ENCODE data around the gene VEZF1.
A peak's percentile ranks its signal among the peaks of the same experiment; 100 is the strongest.

Gene VEZF1

GRCh38 chr17:57955183-57955931 lies 32.7 kb downstream of the VEZF1 start, which contains the start of gene CUEDC1:
Gene CUEDC1 (minus strand): TSS chr17:57955412. CDS start chr17:57885564, 69,848 bp downstream.
- no peaks in the 10 kb centered on the region for H3K27me3 ChIP-seq (ENCODE audit: low read depth, low read length)
- H3K4me1 ChIP-seq (ENCODE audit: control insufficient read depth in 1 of 2, insufficient read depth in 2 of 2, low read length in 2 of 2) = peaks cover 20 to 44% of the 10 kb centered on the region in 2 donors
- no peaks in the 10 kb centered on the region for H3K9me3 ChIP-seq (ENCODE audit: control insufficient read depth in 1 of 2, low read length in 2 of 2)
- peak within 1 kb of the TSS; percentile 63 to 73 for H3K4me3 ChIP-seq (ENCODE audit: low read depth in 1 of 2, low read length in 2 of 2)
- no peaks in the 10 kb centered on the region for H3K36me3 ChIP-seq (ENCODE audit: control insufficient read depth in 1 of 2, insufficient read depth in 2 of 2, low read length in 2 of 2)
- peak within 1 kb of the TSS; percentile 93 for H3K27ac ChIP-seq (ENCODE audit: low read length)

GRCh38 chr17:57954397-57955182 lies 33.5 kb downstream of the VEZF1 start:
- peak overlapping the region; percentile 63 to 73 for H3K4me3 ChIP-seq (ENCODE audit: low read depth in 1 of 2, low read length in 2 of 2)
- H3K9me3 ChIP-seq (ENCODE audit: control insufficient read depth in 1 of 2, low read length in 2 of 2) = no peaks in the 10 kb centered on the region
- H3K27me3 ChIP-seq (ENCODE audit: low read depth, low read length) = no peaks in the 10 kb centered on the region
- peaks cover 23 to 50% of the 10 kb centered on the region in 2 donors for H3K4me1 ChIP-seq (ENCODE audit: control insufficient read depth in 1 of 2, insufficient read depth in 2 of 2, low read length in 2 of 2)
- H3K27ac ChIP-seq (ENCODE audit: low read length) = peak overlapping the region; percentile 93
- H3K36me3 ChIP-seq (ENCODE audit: control insufficient read depth in 1 of 2, insufficient read depth in 2 of 2, low read length in 2 of 2) = no peaks in the 10 kb centered on the region

DNA sequence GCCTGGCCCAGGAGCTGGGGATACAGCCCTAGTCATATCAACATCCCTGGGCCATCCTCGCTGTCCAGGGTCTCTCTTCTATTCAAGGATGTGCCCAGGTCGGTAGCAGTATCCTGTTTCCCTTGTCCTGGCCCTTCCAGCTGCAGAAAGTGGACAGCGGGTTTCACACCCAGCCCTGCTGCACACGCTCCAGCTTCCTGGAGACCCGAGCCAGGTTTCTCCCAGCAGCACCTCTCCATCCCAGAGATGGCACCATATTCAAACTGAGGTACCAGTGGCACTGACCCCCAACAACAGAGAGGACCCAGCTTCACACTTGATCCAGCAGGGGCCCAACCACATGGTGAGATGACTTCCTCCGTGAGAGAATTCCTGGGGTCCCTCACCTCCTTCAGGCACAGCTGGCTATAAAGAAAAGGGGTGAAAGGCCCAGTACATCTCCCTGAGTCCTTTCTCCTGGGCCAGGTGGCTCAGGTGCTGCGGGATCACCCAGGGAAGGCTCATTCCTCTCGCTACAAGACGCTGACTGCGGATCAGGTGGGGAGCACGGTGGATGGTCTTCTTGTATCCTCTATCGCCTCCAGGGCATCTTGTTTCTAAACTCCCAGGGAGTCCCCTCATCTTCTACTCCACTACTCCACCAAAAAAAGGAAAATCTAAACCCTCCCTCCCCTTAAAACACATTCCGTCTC lies 34.2 kb downstream of the VEZF1 start:
- Histone ChIP-seq H3K4me3 (ENCODE audit: low read depth in 1 of 2, low read length in 2 of 2) (peak overlapping the region; percentile 63 to 73), H3K36me3 (ENCODE audit: control insufficient read depth in 1 of 2, insufficient read depth in 2 of 2, low read length in 2 of 2) (no peaks in the 10 kb centered on the region), H3K4me1 (ENCODE audit: control insufficient read depth in 1 of 2, insufficient read depth in 2 of 2, low read length in 2 of 2) (peaks cover 27 to 57% of the 10 kb centered on the region in 2 donors), H3K9me3 (ENCODE audit: control insufficient read depth in 1 of 2, low read length in 2 of 2) (no peaks in the 10 kb centered on the region), H3K27ac (ENCODE audit: low read length) (peak overlapping the region; percentile 93), H3K27me3 (ENCODE audit: low read depth, low read length) (no peaks in the 10 kb centered on the region)

DNA sequence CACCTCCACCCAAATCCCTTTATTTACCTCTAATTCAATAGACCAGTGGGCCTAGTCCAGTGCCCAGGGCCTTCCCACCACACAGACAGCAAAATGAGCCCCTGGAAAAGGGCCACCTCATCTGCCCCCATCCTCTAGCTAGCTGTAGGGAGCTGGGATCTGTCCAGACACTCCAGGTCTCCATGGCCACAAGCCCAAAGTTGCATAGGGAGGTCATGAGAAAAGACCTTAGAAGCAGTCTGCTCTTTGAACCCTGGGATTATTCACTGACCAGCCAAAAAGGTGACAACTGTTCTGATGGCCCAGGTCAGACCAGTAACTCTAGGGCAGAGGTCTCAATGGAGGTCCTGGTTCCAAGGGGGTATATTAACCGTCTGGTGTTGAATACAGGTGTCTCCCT lies 34.8 kb downstream of the VEZF1 start:
- H3K27me3 ChIP-seq (ENCODE audit: low read depth, low read length) = no peaks in the 10 kb centered on the region
- H3K27ac ChIP-seq (ENCODE audit: low read length) = peak overlapping the region; percentile 93
- H3K4me1 ChIP-seq (ENCODE audit: control insufficient read depth in 1 of 2, insufficient read depth in 2 of 2, low read length in 2 of 2) = peaks cover 33 to 61% of the 10 kb centered on the region in 2 donors
- H3K4me3 ChIP-seq (ENCODE audit: low read depth in 1 of 2, low read length in 2 of 2) = peak overlapping the region in 1 of 2 donors; percentile 73
- H3K9me3 ChIP-seq (ENCODE audit: control insufficient read depth in 1 of 2, low read length in 2 of 2) = no peaks in the 10 kb centered on the region
- no peaks in the 10 kb centered on the region for H3K36me3 ChIP-seq (ENCODE audit: control insufficient read depth in 1 of 2, insufficient read depth in 2 of 2, low read length in 2 of 2)

DNA sequence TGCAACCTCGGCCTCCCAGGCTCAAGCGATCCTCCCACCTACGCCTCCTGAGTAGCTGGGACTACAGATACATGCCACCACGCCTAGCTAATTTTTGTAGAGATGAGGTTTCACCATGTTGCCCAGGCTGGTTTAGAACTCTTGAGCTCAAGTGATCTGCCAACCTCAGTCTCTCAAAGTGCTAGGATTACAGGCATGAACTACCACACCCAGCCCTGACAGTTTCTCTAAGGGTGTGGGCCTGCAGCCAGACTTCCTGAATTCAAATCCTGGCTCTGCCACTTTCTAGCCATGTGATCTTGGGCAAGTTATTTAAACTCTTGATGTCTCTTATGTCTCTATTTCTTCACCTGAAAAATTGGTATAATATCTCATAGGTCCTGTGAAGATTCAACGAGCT lies 38.4 kb downstream of the VEZF1 start:
- Histone ChIP-seq H3K27me3 (ENCODE audit: low read depth, low read length) (no peaks in the 10 kb centered on the region), H3K4me1 (ENCODE audit: control insufficient read depth in 1 of 2, insufficient read depth in 2 of 2, low read length in 2 of 2) (peaks cover 48 to 78% of the 10 kb centered on the region in 2 donors), H3K9me3 (ENCODE audit: control insufficient read depth in 1 of 2, low read length in 2 of 2) (no peaks in the 10 kb centered on the region), H3K4me3 (ENCODE audit: low read depth in 1 of 2, low read length in 2 of 2) (no peak overlapping the region), H3K36me3 (ENCODE audit: control insufficient read depth in 1 of 2, insufficient read depth in 2 of 2, low read length in 2 of 2) (no peaks in the 10 kb centered on the region), H3K27ac (ENCODE audit: low read length) (peak overlapping the region; percentile 14)

GRCh38 chr17:57948555-57949420 lies 39.3 kb downstream of the VEZF1 start:
- Histone ChIP-seq H3K4me1 (ENCODE audit: control insufficient read depth in 1 of 2, insufficient read depth in 2 of 2, low read length in 2 of 2) (peaks cover 45 to 79% of the 10 kb centered on the region in 2 donors), H3K9me3 (ENCODE audit: control insufficient read depth in 1 of 2, low read length in 2 of 2) (no peaks in the 10 kb centered on the region), H3K27me3 (ENCODE audit: low read depth, low read length) (no peaks in the 10 kb centered on the region), H3K4me3 (ENCODE audit: low read depth in 1 of 2, low read length in 2 of 2) (peak overlapping the region in 1 of 2 donors; percentile 39), H3K27ac (ENCODE audit: low read length) (peak overlapping the region; percentile 91), H3K36me3 (ENCODE audit: control insufficient read depth in 1 of 2, insufficient read depth in 2 of 2, low read length in 2 of 2) (no peaks in the 10 kb centered on the region)

- H3K4me1 ChIP-seq (ENCODE audit: control insufficient read depth in 1 of 2, insufficient read depth in 2 of 2, low read length in 2 of 2) = peaks cover 45 to 79% of the 10 kb centered on the region in 2 donors
Measured at GRCh38 chr17:57948169-57948554, 39.9 kb downstream of the VEZF1 start.

GRCh38 chr17:57947369-57947768 lies 40.7 kb downstream of the VEZF1 start:
- H3K4me3 ChIP-seq (ENCODE audit: low read depth in 1 of 2, low read length in 2 of 2) = peak overlapping the region; percentile 59 to 73
- H3K36me3 ChIP-seq (ENCODE audit: control insufficient read depth in 1 of 2, insufficient read depth in 2 of 2, low read length in 2 of 2) = no peaks in the 10 kb centered on the region
- peak overlapping the region; percentile 91 for H3K27ac ChIP-seq (ENCODE audit: low read length)
- peaks cover 43 to 75% of the 10 kb centered on the region in 2 donors for H3K4me1 ChIP-seq (ENCODE audit: control insufficient read depth in 1 of 2, insufficient read depth in 2 of 2, low read length in 2 of 2)
- no peaks in the 10 kb centered on the region for H3K27me3 ChIP-seq (ENCODE audit: low read depth, low read length)
- no peaks in the 10 kb centered on the region for H3K9me3 ChIP-seq (ENCODE audit: control insufficient read depth in 1 of 2, low read length in 2 of 2)

More at GRCh38 chr17:57948169-57948554, 39.9 kb downstream of the VEZF1 start:
- peak overlapping the region in 1 of 2 donors; percentile 18 for H3K4me3 ChIP-seq (ENCODE audit: low read depth in 1 of 2, low read length in 2 of 2)
- no peaks in the 10 kb centered on the region for H3K27me3 ChIP-seq (ENCODE audit: low read depth, low read length)
- H3K36me3 ChIP-seq (ENCODE audit: control insufficient read depth in 1 of 2, insufficient read depth in 2 of 2, low read length in 2 of 2) = no peaks in the 10 kb centered on the region
- peak overlapping the region; percentile 91 for H3K27ac ChIP-seq (ENCODE audit: low read length)
- H3K9me3 ChIP-seq (ENCODE audit: control insufficient read depth in 1 of 2, low read length in 2 of 2) = no peaks in the 10 kb centered on the region

DNA sequence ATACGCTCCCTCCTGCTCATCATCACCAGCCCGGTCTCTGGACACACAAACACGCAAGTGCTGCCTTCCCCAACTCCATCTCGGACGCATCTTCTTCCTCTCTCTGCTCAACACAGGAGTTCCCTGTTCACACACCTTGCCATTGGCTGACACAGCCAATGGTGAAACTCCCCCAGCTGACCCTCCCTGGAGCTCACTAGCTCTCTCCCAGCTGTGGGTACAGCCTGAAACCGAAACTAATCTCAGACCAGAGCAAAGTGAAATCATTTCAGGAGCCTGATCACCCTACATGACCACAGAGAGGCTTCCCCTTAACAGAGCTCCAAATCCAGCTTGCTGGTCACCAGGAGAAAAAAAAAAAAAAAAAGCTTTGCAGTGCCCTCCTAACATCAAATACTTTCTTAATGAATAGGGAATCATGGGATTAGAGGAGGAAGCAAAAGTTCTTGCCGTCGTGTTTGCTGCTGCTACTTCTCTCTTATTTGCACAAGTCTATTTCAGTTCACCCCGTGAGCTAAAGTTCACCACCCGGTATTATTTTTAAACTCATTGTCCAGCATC lies 41.2 kb downstream of the VEZF1 start:
- Histone ChIP-seq H3K4me1 (ENCODE audit: control insufficient read depth in 1 of 2, insufficient read depth in 2 of 2, low read length in 2 of 2) (peaks cover 44 to 78% of the 10 kb centered on the region in 2 donors), H3K4me3 (ENCODE audit: low read depth in 1 of 2, low read length in 2 of 2) (peak overlapping the region; percentile 59 to 73), H3K36me3 (ENCODE audit: control insufficient read depth in 1 of 2, insufficient read depth in 2 of 2, low read length in 2 of 2) (no peaks in the 10 kb centered on the region)

More for the DNA sequence above, 41.2 kb downstream of the VEZF1 start:
- peak overlapping the region; percentile 91 for H3K27ac ChIP-seq (ENCODE audit: low read length)
- no peaks in the 10 kb centered on the region for H3K9me3 ChIP-seq (ENCODE audit: control insufficient read depth in 1 of 2, low read length in 2 of 2)
- no peaks in the 10 kb centered on the region for H3K27me3 ChIP-seq (ENCODE audit: low read depth, low read length)

Data from muscle layer of duodenum (tissue), 2 donors.